ENCODE measurements around the gene XYLT1. TPM values are rescaled to one million over a fixed set of nuclear protein-coding genes. Genes with fewer than 3 reads are reported as not detected.

Gene XYLT1
- total and polyA plus RNA-seq, 9 of the 15 experiments (the other 6 are each of a cell fraction or from before 2014, with no cell fraction given), result 0.03 to 0.09 (median 0.08) TPM; not detected in 6

DNA sequence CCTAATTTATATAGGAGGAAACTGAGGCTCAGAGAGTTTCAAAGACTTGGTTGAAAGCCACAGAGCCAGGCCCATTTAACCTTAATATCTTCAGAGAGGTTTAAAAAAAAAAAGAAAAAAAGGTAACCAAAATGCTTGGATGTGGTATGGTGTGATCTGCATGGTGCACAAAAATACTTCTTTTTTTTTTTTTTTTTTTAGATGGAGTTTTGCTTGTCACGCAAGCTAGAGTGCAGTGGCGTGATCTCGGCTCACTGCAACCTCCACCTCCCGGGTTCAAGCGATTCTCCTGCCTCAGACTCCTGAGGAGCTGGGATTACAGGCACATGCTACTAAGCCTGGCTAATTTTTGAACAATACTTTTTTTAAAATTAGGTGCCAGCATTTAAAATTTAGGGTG lies 101.8 kb downstream of the XYLT1 start:
- Histone ChIP-seq H3K4me3 (no peak overlapping the region), H3K36me3 (ENCODE audit: control insufficient read depth, insufficient read depth, low read length) (no peaks in the 10 kb centered on the region), H2AFZ (ENCODE audit: low read depth, low read length) (no peak overlapping the region), H3K9me1 (ENCODE audit: control insufficient read depth, insufficient read depth, low read length) (peaks cover 3% of the 10 kb centered on the region), H3K4me1 (replicated peaks in 1 of 2; ENCODE audit: control insufficient read depth in 2 of 2, insufficient read depth in 2 of 2, low read length in 2 of 2) (no peaks in the 10 kb centered on the region), H3K9ac (ENCODE audit: insufficient read depth in 1 of 2, low read depth in 2 of 2, low read length in 2 of 2) (no peak overlapping the region), H3K79me2 (ENCODE audit: control insufficient read depth, insufficient read depth, low read length) (no peaks in the 10 kb centered on the region), H3K27me3 (ENCODE audit: control insufficient read depth in 2 of 2, insufficient read depth in 2 of 2, low read length in 2 of 2) (peaks cover 11 to 45% of the 10 kb centered on the region in 2 experiments; a peak in 4 of 5 replicates), H4K20me1 (replicated peaks; ENCODE audit: control insufficient read depth, insufficient read depth, low read length) (peaks cover 3% of the 10 kb centered on the region; the same call in 1 of the 2 replicates), H3K27ac (ENCODE audit: extremely low read depth, low read depth, low read length) (no peak overlapping the region), H3K4me2 (ENCODE audit: insufficient read depth, low read length) (no peak overlapping the region), H3K9me3 (replicated peaks; ENCODE audit: control insufficient read depth, insufficient read depth, low read depth, low read length) (no peaks in the 10 kb centered on the region)
- in situ Hi-C loops (cut with MboI), result no loop called here
- no TSS peak for BruUV-seq (replicated peaks)
- FAIRE-seq (no peak), ATAC-seq (no peak), DNase-seq (ENCODE audit: extremely low read depth in 1 of 4, low spot score in 3 of 4) (no peak)
- 3% methylated on average over 5 of the region's 5 CpGs for WGBS (ENCODE audit: insufficient coverage, low coverage, missing lambda C conversion rate)
- ChIA-PET CTCF (ENCODE audit: low intra/inter-chr PET ratio) (no interaction called here), POLR2A (no interaction called here)
- intact Hi-C loops (cut with micrococcal nuclease), result no loop called here
- TF ChIP-seq ZNF217 (CRISPR knock-in tag; IDR thresholded peaks at IDR 0.05), result no peak
- TF ChIP-seq, protein P1, sequence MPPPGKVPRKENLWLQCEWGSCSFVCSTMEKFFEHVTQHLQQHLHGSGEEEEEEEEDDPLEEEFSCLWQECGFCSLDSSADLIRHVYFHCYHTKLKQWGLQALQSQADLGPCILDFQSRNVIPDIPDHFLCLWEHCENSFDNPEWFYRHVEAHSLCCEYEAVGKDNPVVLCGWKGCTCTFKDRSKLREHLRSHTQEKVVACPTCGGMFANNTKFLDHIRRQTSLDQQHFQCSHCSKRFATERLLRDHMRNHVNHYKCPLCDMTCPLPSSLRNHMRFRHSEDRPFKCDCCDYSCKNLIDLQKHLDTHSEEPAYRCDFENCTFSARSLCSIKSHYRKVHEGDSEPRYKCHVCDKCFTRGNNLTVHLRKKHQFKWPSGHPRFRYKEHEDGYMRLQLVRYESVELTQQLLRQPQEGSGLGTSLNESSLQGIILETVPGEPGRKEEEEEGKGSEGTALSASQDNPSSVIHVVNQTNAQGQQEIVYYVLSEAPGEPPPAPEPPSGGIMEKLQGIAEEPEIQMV (tag; conservative IDR thresholded peaks at IDR 0.05; ENCODE audit: low read depth), result no peak

DNA sequence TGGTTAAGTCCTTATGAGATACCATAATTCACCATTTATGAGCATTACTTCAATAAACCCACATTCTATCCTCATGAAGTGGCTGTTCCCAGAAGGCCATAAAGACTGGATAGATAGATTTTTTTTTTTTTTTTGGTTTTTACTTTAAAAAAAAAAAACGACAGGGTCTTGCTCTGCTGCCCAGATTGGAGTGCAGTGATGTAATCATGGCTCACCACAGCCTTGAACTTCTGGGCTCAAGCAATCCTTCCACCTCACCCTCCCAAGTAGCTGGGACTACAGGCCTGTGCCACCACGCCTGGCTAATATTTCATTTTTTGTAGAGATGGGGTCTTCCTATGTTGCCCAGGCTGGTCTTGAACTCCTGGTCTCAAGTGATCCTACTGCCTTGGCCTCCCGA lies 102.3 kb downstream of the XYLT1 start:
- in situ Hi-C loops (cut with MboI) (no loop called here), intact Hi-C loops (cut with micrococcal nuclease) (no loop called here)
- no peak for TF ChIP-seq FIP1L1 (IDR thresholded peaks at IDR 0.05; ENCODE audit: low read depth, low read length, poor library complexity, severe bottlenecking)
- H3K79me2 ChIP-seq (ENCODE audit: control insufficient read depth, insufficient read depth, low read length), result no peaks in the 10 kb centered on the region
- DNase-seq (ENCODE audit: extremely low read depth in 1 of 4, low spot score in 3 of 4) (no peak), FAIRE-seq (no peak), ATAC-seq (no peak)
- no peaks in the 10 kb centered on the region for H3K9me3 ChIP-seq (replicated peaks; ENCODE audit: control insufficient read depth, insufficient read depth, low read depth, low read length)
- peaks cover 3% of the 10 kb centered on the region; the same call in 1 of the 2 replicates for H4K20me1 ChIP-seq (replicated peaks; ENCODE audit: control insufficient read depth, insufficient read depth, low read length)
- no TSS peak for BruUV-seq (replicated peaks)
- H3K9ac ChIP-seq (ENCODE audit: insufficient read depth in 1 of 2, low read depth in 2 of 2, low read length in 2 of 2), result no peak overlapping the region
- no peak overlapping the region for H3K4me2 ChIP-seq (ENCODE audit: insufficient read depth, low read length)
- peaks cover 3% of the 10 kb centered on the region for H3K9me1 ChIP-seq (ENCODE audit: control insufficient read depth, insufficient read depth, low read length)
- no peaks in the 10 kb centered on the region for H3K4me1 ChIP-seq (replicated peaks in 1 of 2; ENCODE audit: control insufficient read depth in 2 of 2, insufficient read depth in 2 of 2, low read length in 2 of 2)
- H3K27ac ChIP-seq (ENCODE audit: extremely low read depth, low read depth, low read length), result no peak overlapping the region
- H3K27me3 ChIP-seq (ENCODE audit: control insufficient read depth in 2 of 2, insufficient read depth in 2 of 2, low read length in 2 of 2), result peaks cover 11 to 45% of the 10 kb centered on the region in 2 experiments; a peak in 4 of 5 replicates
- POLR2A ChIA-PET, result no interaction called here
- H2AFZ ChIP-seq (ENCODE audit: low read depth, low read length), result no peak overlapping the region
- CTCF ChIA-PET (ENCODE audit: low intra/inter-chr PET ratio), result no interaction called here
- WGBS (ENCODE audit: insufficient coverage, low coverage, missing lambda C conversion rate), result 7% methylated on average over 3 of the region's 3 CpGs
- H3K4me3 ChIP-seq, result no peak overlapping the region
- H3K36me3 ChIP-seq (ENCODE audit: control insufficient read depth, insufficient read depth, low read length), result no peaks in the 10 kb centered on the region

All from K562 (cell line).